GM23248 (cell line): ENCODE measurements around the gene IGFBP4.
"Not testable (repeated sequence)": the region's sequence is repeated elsewhere in the genome, so short reads cannot be mapped to it uniquely, and the experiment has no call there.

Source experiments
- EZH2 ChIP-seq: fragments of 200-600 bp; sonication (generic); IDR thresholded peaks from 2 replicates; pipeline ENCODE4 v1.6.1; 2018; ENCODE audit warnings: antibody characterized with exemption, mild to moderate bottlenecking; ENCODE audit not compliant: insufficient read depth, poor library complexity, severe bottlenecking
- EZH2phosphoT487 ChIP-seq: fragments of 200-600 bp; sonication (generic); IDR thresholded peaks from 2 replicates; pipeline ENCODE4 v1.6.1; 2018; ENCODE audit warnings: antibody characterized with exemption, moderate library complexity, mild to moderate bottlenecking, low read depth; ENCODE audit not compliant: insufficient read depth

- not testable (repeated sequence) for TF ChIP-seq EZH2, EZH2phosphoT487
Measured at GRCh38 chr17:40414312-40414711, 28.9 kb upstream of the IGFBP4 start.
